ENCODE measurements around the gene PAK3.

Gene PAK3

DNA sequence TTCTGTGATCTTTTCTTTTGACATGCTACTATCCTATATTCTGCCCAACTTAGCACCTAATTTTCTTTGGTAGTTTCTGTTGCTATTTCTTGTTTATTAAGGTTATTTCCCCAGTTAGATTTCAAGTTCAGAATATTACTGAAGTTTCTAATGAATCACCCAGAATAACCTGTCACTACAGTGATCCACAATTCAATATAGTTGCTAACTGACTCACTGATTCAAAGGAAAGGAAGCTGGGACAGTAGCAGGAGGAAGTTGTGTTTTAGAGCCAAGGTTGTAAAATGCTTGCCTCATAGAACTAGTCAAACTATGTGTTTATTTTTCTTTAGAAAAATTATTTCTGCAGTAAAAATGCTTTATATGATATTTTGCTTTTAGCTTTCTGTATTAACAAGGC lies 37.4 kb downstream of the PAK3 start:
- DNase-seq, result no peak

DNA sequence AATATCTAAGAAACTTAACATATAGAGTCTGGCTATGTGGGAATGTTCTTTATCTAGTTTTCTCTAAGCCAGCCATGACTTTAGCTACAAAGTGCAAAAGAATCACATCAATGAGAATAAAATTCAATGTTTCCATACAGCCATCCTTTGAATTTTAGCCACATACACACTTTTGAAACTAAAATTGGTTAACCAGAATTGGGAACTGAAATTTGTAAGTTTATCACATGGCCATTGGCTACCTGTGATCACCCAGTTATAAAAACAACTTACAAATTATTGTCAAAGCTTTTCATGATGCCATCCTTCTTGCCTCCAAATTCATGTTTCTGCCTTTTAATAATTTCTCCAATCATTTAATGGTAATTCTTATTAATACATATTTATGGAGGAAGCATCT lies 49.9 kb downstream of the PAK3 start:
- no peak for DNase-seq

- DNase-seq, result no peak
These were observed 55.8 kb downstream of the PAK3 start for GRCh38 chrX:111151764-111152163.

DNA sequence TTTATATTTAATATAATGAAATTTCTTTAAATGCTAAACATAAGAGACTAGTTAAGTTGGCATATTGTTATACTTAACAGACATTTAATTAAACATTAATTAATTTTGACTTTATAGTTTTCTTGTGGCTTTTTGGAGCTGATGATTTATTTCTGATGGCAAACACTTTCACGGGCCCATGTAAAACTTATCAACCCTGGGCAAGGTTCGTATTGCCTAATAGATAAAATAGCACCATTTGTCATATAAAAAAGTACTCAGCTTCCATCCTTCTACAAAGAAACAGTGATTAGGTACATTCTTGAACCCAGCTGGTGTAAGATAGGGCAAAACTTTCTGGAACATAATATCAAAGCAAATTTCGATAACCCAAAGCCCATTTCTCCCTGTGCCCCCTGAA lies 63.2 kb downstream of the PAK3 start:
- DNase-seq, result no peak

GRCh38 chrX:111164728-111165127 lies 68.7 kb downstream of the PAK3 start:
- DNase-seq, result peak; percentile 6

DNA sequence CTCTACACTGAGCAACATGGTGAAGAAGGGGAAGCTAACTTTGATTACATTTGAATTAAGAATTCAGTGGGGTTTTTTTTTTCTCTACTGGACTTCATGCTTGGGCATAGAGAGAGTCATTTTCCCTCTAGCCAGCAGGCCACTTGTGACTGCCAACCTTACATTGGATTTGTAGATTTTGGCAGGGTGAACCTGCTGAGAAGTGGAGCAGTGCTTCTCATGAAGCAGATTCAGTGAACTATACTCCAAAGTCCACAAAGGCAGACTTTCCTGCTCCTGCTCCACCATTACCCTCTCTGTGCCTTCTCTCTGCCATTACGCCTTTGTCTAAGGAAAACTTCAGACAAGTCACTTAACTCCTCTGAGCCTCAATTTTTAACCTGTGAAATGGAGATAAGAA lies 69.9 kb downstream of the PAK3 start:
- DNase-seq, result no peak

DNA sequence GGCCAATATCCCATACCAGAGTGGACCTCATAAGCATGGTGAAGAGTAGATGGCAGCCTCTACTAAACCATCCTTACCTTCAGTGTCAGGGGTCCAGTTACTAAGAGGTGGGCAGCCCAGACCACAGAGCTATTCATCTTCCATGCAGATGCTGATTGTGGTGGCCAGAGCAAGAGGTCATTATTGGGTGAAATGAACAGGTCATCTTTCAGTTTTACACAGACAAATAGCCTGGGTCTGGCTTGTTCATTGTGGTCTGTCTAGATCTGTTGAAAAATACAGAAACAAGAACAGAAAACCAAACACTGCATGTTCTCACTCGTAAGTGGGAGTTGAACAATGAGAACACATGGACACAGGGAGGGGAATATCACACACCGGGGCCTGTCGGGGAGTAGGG lies 71.3 kb downstream of the PAK3 start:
- no peak for DNase-seq

GRCh38 chrX:111168314-111168713 lies 72.3 kb downstream of the PAK3 start:
- DNase-seq, result peak; percentile 25

- no peak for DNase-seq
These were observed 73.2 kb downstream of the PAK3 start for GRCh38 chrX:111169141-111169540.

GRCh38 chrX:111170017-111170416 lies 74.0 kb downstream of the PAK3 start:
- no peak for DNase-seq

- no peak for DNase-seq
These were observed 84.8 kb downstream of the PAK3 start for GRCh38 chrX:111180750-111181240.

DNA sequence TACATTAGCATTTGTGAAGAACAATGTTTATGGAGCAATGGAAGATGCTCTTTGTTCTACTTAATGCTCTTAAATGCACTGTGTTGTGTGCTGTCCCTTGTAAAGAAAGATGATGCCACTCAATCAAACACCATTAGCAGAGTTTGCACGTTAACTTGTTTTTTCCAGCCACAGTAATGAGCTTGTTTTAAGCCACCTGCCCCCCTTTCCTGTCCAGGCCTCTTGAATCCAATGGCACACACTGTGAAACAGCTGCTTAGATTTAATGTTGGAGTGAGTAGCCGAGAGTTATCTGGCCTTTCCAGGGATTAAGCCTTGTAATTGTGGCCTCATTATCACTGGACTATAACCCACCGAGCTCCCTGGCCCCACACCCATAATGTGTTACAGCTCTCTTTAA lies 86.0 kb downstream of the PAK3 start:
- no peak for DNase-seq

DNA sequence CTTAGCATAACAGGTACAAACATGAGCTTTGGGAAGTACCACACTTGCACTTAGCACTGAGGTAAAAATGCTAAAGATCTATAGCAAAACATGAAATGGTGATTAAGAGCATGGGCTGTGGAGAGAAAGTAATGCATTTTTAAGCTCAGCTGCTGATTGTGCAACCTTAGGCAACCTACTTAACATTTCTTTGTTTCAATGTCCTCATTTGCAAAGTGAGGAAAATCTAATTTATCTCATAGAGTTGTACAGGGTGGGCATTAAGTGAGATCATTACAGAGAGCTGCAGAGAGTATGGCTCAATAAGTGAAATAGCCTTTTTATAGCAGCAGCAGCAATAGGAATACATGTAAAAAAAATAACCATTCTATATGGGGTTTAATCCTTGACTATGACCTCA lies 87.0 kb downstream of the PAK3 start:
- DNase-seq, result no peak

DNA sequence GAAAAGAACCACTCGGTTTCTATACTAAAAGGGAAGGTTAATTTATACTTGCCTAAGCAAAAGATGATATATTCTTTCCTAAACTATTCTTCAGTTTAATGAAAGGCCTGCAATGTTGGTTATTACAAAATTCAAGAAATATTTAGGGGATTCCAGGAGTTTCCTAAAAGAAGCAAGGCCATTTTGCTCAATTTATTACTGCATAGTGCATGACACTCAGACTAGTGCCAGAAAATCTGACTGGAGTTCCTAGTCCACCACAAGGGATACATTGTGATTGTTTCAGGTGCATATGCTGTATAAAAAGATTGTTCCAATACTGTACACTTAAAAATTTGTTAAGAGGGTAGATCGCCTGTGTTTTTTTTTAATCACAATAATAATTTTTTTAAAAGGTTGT lies 95.6 kb downstream of the PAK3 start:
- no peak for DNase-seq

DNA sequence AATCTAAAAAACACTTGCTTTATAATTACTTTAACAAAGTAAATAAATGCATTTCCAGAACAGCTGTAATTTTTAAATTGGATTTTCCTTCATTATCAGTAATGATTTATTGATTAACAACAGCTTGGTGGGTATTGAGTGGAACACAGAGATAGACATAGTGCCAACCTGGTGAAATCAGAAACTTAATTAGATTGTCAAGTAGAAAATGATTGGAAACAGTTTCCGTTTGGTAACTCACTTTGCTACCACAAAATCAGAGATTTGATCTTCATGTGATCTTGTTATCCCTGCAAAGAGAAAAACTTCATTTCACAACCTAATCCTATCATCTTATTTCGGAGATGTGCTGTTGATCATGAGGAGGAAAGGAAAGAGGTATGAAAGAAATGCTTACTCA lies 103.5 kb downstream of the PAK3 start:
- DNase-seq, result no peak

DNA sequence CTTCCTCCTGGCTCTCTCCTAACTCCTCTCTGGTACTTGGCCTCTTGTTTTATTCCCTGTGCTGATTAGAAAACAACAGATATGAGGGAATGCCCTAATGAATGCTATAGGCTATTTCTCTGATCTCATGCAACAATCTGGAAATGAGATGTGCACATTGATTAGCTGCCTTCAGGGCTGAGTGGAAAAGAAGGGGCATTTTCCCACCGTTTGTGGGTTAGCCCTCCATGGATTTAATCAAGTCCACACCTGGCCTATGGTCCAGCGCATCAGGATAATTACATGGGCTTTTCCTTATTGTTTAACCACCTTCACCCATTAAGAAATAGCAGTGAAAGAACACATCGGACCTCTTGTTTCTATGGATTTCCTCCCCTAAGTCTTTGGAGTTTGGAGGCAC lies 104.3 kb downstream of the PAK3 start:
- DNase-seq, result no peak

DNA sequence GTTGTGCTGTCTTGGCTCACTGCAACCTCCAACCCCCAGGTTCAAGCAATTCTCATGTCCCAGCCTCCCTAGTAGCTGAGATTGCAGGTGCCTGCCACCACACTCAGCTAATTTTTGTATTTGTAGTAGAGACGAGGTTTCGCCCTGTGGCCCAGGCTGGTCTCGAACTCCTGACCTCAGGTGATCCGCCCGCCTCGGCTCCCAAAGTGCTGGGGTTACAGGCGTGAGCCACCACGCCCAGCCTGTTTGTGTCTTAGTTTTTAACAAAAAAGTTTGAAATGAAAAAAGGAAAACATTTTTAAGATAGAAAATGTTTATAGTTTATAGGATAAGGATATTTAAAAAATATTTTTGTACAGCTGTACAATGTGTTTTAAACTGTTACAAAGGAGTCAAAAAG lies 111.9 kb downstream of the PAK3 start:
- DNase-seq, result no peak

DNA sequence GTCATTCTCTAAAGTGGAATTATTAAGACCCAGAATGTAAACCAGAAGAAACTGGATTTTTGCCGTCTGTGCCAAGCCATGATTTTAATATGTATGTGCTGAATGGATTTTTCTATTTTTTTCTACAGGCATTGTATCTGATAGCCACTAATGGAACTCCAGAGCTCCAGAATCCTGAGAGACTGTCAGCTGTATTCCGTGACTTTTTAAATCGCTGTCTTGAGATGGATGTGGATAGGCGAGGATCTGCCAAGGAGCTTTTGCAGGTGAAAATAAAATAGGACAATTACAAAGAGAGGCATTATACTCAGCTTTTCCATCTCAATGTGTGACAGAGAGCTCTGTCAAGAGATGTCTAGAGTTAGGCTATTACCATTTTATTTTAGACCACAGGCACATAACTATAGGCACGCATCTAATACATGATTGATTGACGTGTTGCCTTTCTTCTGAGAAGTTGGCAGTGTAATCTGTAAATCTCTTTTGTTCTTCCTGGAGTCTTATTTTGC lies 120.4 kb downstream of the PAK3 start:
- DNase-seq, result no peak

- DNase-seq, result peak; percentile 12
These were observed 148.3 kb downstream of the PAK3 start for GRCh38 chrX:111244235-111244750.

GRCh38 chrX:111254896-111255693 lies 159.1 kb downstream of the PAK3 start:
- DNase-seq, result peak; percentile 15

- DNase-seq, result no peak
These were observed 161.7 kb downstream of the PAK3 start for GRCh38 chrX:111257733-111258132.

- no peak for DNase-seq
These were observed 163.6 kb downstream of the PAK3 start for GRCh38 chrX:111259559-111259958.

DNA sequence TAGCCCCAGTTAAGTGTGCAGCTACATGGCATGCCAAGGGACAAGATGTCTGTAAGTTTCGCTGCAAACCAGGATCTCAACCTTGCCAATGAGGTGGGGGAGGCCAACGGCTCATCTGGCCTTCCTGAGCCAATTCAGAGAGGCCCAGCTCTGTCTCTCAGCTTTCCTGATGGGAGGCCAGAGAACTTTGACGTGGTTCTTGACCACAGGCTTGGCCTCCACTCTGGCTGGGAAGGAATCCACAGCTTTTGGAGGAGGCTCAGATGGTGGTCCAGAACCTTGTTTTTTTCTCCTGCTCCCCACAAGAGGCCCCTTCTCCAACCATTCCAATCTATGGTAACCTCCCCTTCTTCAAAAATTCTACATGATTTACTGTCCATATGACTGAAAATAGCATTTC lies 164.5 kb downstream of the PAK3 start:
- DNase-seq, result no peak

DNA sequence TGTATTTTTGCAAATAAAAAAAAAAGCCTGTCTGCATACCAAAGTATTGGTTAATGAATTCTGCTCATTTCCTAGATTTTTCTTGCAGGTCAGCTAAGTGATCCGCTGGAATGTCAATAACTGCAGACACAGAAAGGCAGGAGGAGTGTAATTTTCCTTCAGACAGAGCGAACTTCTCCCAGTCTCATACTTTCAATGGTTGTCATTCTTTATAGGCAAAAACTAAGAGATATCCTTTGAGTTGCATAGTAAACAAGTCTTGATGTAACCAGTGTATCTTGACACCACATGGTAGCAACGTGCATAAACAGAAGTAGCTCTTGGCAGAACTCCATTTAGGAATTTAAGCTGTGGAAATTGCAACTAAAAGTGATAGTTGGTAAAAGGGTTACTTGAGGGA lies 166.1 kb downstream of the PAK3 start:
- DNase-seq, result peak; percentile 29
